Stimulated activated naive B cell treated with anti-CD40 and anti-IgM and Interleukin-4, amounts not matched to agents 10 μg/mL and 1 μg/mL and 100 μg/mL, for 72 hours (primary cell): ENCODE measurements around the gene ZCWPW1.

Experiments
- ATAC-seq, 2 donors: fragments of 150-1000 bp; cut with Tn5 transposase; replicated peaks; 2 replicates each; pipeline ENCODE4 v1.10.0; 2021; ENCODE audit warnings: moderate library complexity in 1 of 2
- DNase-seq: peaks from one replicate; pipeline ENCODE4 v3.0.0; 2021
- H3K27ac Mint-ChIP-seq: one replicate; pipeline ENCODE4 v1.8.0; 2022; ENCODE audit warnings: mild to moderate bottlenecking, mixed read lengths
- H3K27me3 Mint-ChIP-seq, 2 donors: one replicate each; pipeline ENCODE4 v1.8.0; 2022; ENCODE audit warnings: mixed read lengths in 2 of 2
- H3K36me3 Mint-ChIP-seq, 2 donors: one replicate each; pipeline ENCODE4 v1.8.0; 2022; ENCODE audit warnings: mixed read lengths in 2 of 2, mild to moderate bottlenecking in 1 of 2
- H3K4me1 Mint-ChIP-seq, 2 donors: one replicate each; pipeline ENCODE4 v1.8.0; 2022; ENCODE audit warnings: mixed read lengths in 2 of 2, mild to moderate bottlenecking in 1 of 2
- H3K4me3 Mint-ChIP-seq, 2 donors: one replicate each; pipeline ENCODE4 v1.8.0; 2022; ENCODE audit warnings: mild to moderate bottlenecking in 2 of 2, mixed read lengths in 2 of 2, moderate library complexity in 1 of 2
- H3K9me3 Mint-ChIP-seq, 2 donors: one replicate each; pipeline ENCODE4 v1.8.0; 2022; ENCODE audit warnings: mixed read lengths in 2 of 2, mild to moderate bottlenecking in 1 of 2

The ZCWPW1 gene, protein sequence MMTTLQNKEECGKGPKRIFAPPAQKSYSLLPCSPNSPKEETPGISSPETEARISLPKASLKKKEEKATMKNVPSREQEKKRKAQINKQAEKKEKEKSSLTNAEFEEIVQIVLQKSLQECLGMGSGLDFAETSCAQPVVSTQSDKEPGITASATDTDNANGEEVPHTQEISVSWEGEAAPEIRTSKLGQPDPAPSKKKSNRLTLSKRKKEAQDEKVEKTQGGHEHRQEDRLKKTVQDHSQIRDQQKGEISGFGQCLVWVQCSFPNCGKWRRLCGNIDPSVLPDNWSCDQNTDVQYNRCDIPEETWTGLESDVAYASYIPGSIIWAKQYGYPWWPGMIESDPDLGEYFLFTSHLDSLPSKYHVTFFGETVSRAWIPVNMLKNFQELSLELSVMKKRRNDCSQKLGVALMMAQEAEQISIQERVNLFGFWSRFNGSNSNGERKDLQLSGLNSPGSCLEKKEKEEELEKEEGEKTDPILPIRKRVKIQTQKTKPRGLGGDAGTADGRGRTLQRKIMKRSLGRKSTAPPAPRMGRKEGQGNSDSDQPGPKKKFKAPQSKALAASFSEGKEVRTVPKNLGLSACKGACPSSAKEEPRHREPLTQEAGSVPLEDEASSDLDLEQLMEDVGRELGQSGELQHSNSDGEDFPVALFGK

DNA sequence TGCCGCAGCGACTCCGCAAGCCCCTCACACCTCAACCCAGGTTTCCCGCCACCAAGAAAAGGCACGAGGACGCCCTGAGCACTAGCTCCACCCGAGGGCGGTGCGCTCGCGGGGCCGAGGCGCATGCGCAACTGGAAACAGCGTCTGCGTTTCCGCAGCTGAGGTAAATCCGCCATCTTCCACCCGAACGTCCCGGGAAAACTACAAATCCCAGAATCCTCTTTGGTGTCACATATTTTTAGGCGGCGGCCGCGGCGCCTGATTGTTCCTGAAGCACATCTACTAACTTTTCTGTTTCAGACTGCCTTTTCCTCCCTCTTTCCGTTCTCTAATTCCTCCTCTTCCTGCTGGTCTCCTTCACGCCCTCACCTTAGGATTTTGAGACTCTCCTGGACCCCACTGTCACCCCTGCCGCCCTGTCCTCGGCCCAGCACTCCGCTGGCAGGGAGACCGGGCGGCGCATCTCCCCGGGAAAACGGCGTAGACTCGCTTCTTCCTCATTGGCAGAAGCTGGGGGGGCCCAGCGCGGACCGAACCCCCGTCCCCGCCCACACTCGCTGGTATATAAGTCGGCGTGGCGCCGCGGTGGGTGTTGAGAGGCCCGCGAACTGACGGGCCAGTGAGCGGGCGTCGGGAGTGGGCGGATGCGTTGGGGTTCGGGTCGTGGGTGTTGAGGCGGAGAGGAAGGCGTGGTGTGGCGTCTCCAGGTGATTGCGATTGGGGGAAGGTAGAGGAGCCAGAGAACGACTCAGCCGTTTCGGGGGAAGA is at the start of gene ZCWPW1:
Gene ZCWPW1 (minus strand): TSS at position 505 of the 768 bp plus-strand sequence. CDS start 8,054 bp downstream, outside the sequence.
- ATAC-seq (peak; percentile 55), DNase-seq (peak; percentile 96)
- H3K4me3 Mint-ChIP-seq, result peak within 1 kb of the TSS; percentile 90 to 95
- peaks cover 6% of the 10 kb centered on the region in 2 donors for H3K27me3 Mint-ChIP-seq
- H3K36me3 Mint-ChIP-seq, result peaks cover 31 to 42% of the 10 kb centered on the region in 2 donors
- H3K9me3 Mint-ChIP-seq, result peaks cover 0 to 4% of the 10 kb centered on the region in 2 donors
- peak within 1 kb of the TSS; percentile 100 for H3K27ac Mint-ChIP-seq
- H3K4me1 Mint-ChIP-seq, result peaks cover 37 to 61% of the 10 kb centered on the region in 2 donors

DNA sequence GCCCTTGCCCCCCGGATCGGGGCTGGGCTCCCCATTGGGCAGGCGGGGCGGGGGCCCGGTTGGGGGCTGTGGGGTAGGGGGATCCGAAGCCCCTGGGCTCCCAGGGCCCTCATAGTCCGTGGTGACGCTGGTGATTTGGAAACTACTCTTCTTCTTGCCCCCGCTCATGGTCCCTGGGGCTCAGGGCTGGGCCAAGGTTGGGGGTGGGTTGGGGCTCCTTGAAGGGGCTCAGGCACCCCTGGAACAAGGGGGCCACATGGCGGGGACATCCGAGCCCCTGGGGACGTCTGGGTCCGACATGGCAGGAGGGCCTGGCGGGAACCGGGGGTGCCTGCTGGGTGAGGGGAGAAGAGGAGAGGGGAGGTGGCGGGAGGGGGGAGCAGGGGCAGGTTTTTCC is 49.4 kb upstream of the ZCWPW1 start:
- DNase-seq (no peak), ATAC-seq (no peak)
- peak overlapping the region; percentile 83 to 85 for H3K4me3 Mint-ChIP-seq
- peak overlapping the region; percentile 96 for H3K27ac Mint-ChIP-seq
- peaks cover 33 to 64% of the 10 kb centered on the region in 2 donors for H3K4me1 Mint-ChIP-seq
- H3K9me3 Mint-ChIP-seq, result peaks cover 0 to 1% of the 10 kb centered on the region in 2 donors
- H3K36me3 Mint-ChIP-seq, result peaks cover 40 to 53% of the 10 kb centered on the region in 2 donors
- H3K27me3 Mint-ChIP-seq, result no peaks in the 10 kb centered on the region

DNA sequence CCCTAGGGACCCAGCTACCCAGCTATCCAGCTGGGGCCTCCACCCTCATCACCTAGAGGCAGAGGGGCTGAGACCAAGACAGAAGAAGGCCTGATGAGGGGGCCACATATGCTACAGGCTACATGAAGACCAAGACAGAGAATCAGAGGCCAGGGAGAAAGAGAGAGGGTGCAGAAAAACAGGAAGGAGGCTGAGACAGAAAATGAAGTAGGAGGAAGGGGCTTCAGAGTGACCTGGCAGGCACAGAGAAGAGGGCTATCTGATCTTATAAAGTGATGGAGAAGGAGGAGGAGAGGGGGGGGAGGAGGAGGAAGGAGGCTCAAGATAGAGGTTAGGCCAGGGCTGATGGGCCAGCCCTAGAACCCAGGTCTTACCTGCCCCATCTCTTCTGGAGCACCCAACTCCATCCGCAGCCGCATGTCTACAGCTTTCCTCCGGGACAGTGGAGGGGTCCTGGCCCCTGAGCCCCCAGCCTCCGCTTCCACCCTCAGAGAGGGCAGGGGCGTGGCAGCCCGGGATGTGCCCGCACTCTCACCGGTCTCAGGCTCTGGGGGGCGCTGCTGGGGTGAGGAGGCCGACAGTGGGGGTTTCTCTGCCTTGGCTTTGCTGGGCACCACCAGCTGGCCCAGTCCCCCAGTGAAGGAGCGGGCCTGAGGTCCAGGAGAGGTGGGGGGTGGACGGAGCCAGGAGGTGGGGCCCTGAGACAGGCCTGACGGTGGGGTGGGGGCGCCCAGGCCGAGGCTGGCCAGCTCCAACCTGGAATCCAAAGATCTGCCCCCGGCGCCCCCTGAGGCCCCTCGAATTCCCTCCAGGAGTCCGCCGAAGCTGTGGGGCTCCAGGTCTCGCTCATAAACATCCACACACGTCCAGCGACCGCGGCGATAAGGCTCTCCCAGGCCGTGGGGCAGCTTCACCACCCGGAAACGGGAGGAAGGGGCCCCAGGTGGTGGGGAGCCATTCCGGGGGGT is 48.7 kb upstream of the ZCWPW1 start:
- peaks cover 32 to 62% of the 10 kb centered on the region in 2 donors for H3K4me1 Mint-ChIP-seq
- H3K36me3 Mint-ChIP-seq, result peaks cover 42 to 56% of the 10 kb centered on the region in 2 donors
- H3K4me3 Mint-ChIP-seq, result peak overlapping the region; percentile 83 to 85
- H3K9me3 Mint-ChIP-seq, result peaks cover 0 to 1% of the 10 kb centered on the region in 2 donors
- peak overlapping the region; percentile 92 for H3K27ac Mint-ChIP-seq
- ATAC-seq (no peak), DNase-seq (no peak)
- no peaks in the 10 kb centered on the region for H3K27me3 Mint-ChIP-seq

DNA sequence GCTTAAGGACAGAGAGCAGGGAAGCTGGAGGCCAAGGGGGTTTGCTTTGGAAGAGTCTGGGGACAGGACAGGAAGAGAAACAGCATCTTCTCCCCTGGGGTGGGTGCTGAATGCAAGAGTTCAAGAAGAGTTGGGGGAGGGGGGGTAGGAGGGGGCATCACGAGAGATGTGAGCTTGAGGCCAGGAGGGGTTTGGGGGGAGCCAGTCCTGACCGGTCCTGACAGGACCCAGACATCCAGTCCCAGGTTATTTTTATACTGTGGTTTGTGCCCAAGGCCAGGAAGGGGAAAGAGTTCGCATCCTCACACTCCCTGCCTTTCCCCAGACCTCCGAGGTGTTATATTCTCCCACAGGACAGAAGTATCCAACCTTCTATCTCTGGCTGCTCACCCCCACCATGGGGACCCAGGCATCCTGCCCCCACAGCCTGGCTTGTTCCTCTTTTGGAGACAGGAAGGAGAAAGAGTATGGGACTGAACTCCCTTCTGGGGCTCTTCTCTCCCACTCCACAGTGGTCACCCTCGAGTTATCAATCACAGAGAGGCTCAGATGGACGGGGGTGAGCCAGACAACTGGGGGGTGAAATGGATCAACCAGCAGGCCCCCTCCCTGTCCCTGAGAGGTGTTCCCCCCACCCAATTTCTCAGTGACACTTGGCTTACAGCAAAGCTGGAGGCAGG is 47.7 kb upstream of the ZCWPW1 start:
- DNase-seq (no peak), ATAC-seq (no peak)
- Mint-ChIP-seq H3K36me3 (peaks cover 48 to 60% of the 10 kb centered on the region in 2 donors), H3K4me1 (peaks cover 35 to 63% of the 10 kb centered on the region in 2 donors), H3K9me3 (peaks cover 0 to 1% of the 10 kb centered on the region in 2 donors), H3K4me3 (peak overlapping the region; percentile 83 to 85), H3K27ac (peak overlapping the region; percentile 92), H3K27me3 (no peaks in the 10 kb centered on the region)

DNA sequence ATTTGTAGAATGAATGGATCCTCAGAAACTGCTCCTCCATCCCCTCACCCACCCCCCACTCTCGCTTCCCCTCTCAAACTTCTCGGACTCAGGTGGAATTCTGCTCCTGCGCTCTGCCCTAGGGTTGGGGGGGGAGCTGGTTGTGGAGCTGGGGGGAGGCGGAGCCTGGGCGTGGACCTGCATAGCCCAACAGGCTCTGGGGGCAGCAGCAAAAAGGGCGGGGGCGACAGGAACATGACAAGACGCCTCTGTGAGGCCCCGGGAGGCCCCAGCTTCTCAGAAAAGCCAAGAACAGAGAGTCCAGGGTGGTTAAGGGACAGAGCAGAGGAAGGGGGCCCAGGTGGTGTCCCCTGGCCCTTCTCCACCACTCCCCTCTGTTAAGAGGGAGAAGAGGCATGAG is 47.0 kb upstream of the ZCWPW1 start:
- no peaks in the 10 kb centered on the region for H3K27me3 Mint-ChIP-seq
- H3K9me3 Mint-ChIP-seq, result peaks cover 0 to 1% of the 10 kb centered on the region in 2 donors
- no peak for DNase-seq
- peaks cover 38 to 59% of the 10 kb centered on the region in 2 donors for H3K4me1 Mint-ChIP-seq
- peak overlapping the region; percentile 92 for H3K27ac Mint-ChIP-seq
- ATAC-seq, result no peak
- H3K36me3 Mint-ChIP-seq, result peaks cover 50 to 65% of the 10 kb centered on the region in 2 donors
- H3K4me3 Mint-ChIP-seq, result peak overlapping the region; percentile 83 to 85

DNA sequence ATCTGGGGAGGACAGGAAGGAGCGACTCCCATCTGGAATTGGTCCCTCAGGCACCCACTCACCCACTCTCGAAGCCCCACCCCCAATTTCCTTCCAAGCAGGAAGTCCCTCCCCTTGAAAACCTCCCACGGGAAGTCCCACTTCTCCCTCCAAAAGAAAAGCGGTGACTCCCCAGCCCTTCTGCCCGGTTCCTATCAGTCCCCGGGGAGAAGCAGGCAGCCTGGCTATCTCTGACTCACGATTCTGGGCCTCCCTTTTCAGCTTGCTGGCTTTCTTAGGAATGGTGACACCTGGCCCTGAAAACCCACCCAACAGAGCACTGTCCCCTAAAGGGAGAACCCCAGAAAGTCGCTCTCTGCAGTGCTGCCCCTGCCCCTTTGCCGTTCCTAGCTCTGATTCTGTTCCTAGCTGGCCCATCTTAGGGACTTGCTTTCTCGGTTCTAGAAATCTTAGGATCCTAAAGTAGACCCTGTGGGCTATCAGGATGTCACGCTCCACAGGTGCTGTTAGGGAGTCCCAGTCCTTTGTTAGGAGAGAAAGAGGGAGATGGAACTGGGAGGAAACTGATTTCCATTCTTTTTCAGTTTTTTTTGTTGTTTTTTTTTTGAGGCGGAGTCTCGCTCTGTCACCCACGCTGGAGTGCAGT is 44.5 kb upstream of the ZCWPW1 start:
- H3K27me3 Mint-ChIP-seq, result no peaks in the 10 kb centered on the region
- peaks cover 43 to 66% of the 10 kb centered on the region in 2 donors for H3K4me1 Mint-ChIP-seq
- ATAC-seq (peak; percentile 52 to 75), DNase-seq (peak; percentile 67)
- peak overlapping the region; percentile 91 for H3K27ac Mint-ChIP-seq
- H3K4me3 Mint-ChIP-seq, result peak overlapping the region; percentile 62 to 73
- H3K9me3 Mint-ChIP-seq, result peaks cover 0 to 1% of the 10 kb centered on the region in 2 donors
- peaks cover 53 to 62% of the 10 kb centered on the region in 2 donors for H3K36me3 Mint-ChIP-seq

DNA sequence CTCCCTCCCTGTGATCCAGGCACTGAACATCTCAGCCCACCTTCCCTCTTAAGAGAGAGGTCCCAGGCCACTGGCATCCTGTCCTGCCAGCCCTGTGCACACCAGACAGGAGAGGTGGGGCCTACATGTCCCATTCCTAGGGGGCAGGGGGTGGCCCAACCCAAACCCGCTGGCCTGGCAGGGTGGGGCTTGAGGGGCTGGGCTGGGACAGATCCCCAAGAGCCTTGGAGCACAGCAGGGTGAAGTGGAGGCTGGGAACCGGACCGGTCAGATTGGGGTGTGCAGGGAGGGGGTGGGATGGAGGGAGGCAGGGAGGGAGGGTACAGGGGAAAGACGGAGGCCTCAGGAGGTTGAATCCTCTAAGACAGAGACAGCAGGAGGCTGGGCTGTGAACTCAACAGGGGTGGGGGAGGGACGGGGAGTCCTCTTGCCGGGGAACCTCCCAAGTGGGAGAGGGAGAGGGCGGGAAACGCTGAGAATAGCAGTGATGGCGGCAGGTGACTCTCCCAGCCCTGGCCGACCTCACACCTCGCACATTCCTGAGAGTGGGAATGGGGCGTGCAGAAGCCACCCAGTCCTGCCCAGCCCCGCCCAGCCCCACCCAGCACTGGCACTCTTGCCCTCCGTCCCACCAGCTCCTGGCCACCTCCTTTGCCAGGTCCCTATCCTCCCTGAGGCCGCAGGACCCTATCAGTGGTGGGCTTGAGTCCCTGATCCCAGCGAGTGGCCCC is 43.8 kb upstream of the ZCWPW1 start:
- peaks cover 0 to 1% of the 10 kb centered on the region in 2 donors for H3K9me3 Mint-ChIP-seq
- peak overlapping the region; percentile 91 for H3K27ac Mint-ChIP-seq
- DNase-seq (no peak), ATAC-seq (no peak)
- peaks cover 55 to 65% of the 10 kb centered on the region in 2 donors for H3K36me3 Mint-ChIP-seq
- H3K4me1 Mint-ChIP-seq, result peaks cover 43 to 65% of the 10 kb centered on the region in 2 donors
- no peaks in the 10 kb centered on the region for H3K27me3 Mint-ChIP-seq
- H3K4me3 Mint-ChIP-seq, result peak overlapping the region; percentile 62 to 73

DNA sequence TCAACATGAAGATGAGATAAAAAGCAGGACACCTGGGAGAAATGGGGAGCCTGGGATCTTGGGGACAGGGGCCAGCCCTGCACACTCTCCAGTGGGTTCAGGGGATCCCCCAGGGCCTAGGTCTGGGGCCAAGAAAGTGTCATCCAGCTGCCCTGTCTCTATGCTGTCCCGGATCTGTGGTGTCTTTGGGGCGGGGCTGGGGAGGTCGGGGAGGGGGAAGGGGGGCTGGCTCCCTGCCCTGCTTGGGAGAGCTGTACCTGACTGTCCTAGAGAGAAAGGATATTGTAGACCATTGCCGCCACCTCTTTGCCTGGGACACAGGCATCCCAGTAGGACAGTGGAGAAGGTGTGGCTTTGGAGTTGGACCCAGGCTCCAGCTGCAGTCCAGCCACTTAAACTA is 42.5 kb upstream of the ZCWPW1 start:
- Mint-ChIP-seq H3K27ac (peak overlapping the region; percentile 89), H3K36me3 (peaks cover 55 to 64% of the 10 kb centered on the region in 2 donors)

DNA sequence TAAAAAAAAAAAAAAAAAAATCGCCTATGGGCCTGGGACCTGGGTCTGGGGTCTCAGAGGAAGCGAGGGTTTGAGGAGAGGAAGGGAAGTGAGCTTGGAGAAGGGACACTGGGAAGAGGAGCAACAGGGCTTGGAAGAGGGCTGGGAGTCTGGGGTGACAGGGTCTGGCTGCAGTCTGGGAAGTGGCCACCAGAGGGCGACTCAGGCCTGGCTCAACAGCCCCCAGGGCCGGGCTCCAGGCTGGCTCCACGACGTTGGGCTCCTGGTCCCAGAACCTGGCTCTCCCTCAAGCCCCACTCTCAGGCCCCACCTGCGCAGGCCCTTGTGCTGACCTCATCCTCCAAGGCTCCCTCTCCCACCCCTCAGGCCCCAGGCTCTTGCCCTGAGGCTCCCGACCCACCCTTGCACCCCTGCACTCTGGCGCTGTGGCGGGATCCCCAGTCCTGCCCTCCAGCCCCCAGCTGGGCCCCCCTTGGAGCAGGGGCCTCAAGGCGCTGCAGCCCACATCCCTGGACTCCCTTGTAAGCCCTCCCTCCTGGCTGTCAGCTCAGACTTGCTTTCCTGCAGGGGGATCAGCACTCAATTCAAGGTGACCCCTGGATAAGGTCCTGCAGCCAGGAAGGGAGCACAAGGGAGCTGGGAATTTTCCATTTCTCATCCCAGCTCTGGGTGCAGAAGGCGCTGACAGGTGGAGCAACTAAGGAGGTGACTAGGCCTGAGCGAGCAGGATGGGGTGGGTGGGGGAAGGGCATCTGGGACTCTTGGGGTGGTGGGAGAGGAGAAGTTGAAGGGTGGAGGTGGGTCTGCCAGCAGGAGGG is 40.9 kb upstream of the ZCWPW1 start:
- peak overlapping the region in 1 of 2 donors; percentile 25 for H3K4me3 Mint-ChIP-seq
- H3K36me3 Mint-ChIP-seq, result peaks cover 51 to 63% of the 10 kb centered on the region in 2 donors
- peak; percentile 53 for DNase-seq
- H3K27me3 Mint-ChIP-seq, result no peaks in the 10 kb centered on the region
- H3K4me1 Mint-ChIP-seq, result peaks cover 34 to 58% of the 10 kb centered on the region in 2 donors
- H3K27ac Mint-ChIP-seq, result peak overlapping the region; percentile 25
- ATAC-seq, result peak; percentile 68 to 77
- peaks cover 0 to 1% of the 10 kb centered on the region in 2 donors for H3K9me3 Mint-ChIP-seq

More for the DNA sequence above, 42.5 kb upstream of the ZCWPW1 start:
- H3K27me3 Mint-ChIP-seq, result no peaks in the 10 kb centered on the region
- DNase-seq (no peak), ATAC-seq (no peak)
- H3K9me3 Mint-ChIP-seq, result peaks cover 0 to 1% of the 10 kb centered on the region in 2 donors
- no peak overlapping the region for H3K4me3 Mint-ChIP-seq
- peaks cover 43 to 64% of the 10 kb centered on the region in 2 donors for H3K4me1 Mint-ChIP-seq

DNA sequence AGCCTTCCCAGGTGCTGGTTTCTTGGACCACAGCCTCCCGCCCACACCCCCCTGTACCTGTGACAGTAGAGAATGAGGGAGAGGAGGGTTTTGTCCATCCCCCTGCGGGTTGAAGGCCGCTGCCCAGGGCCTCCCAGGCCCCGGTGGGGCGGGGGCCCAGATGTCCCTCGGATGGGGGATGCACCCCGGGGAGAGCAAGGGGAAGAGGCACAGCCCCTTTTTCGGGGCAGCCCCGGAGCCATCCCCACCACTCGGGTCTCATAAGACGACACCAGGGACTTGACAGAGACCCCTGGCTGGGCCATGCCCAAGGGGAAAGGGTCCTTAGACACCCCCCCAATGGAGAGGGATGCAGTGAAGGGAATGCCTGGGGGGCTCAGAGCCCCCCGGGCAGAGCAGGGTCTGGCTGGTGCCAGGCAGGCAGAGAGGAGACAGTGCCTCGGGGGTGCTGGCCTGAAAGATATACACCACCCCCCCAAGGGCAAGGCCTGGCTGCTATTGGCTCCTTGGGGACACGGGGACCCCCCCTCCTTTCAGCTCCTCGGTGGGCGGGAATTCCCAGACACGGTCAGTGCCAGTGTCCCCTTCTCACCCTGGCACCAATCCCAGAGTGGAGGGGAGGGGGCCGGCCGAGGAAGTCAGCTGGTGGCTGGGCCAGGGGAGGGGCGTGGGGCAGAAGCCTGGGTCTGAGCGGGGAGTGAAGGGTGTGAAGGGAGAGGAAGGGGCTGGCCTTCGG is 39.3 kb upstream of the ZCWPW1 start:
- DNase-seq (no peak), ATAC-seq (no peak)
- peaks cover 24 to 41% of the 10 kb centered on the region in 2 donors for H3K4me1 Mint-ChIP-seq
- no peak overlapping the region for H3K27ac Mint-ChIP-seq
- H3K4me3 Mint-ChIP-seq, result no peak overlapping the region
- no peaks in the 10 kb centered on the region for H3K9me3 Mint-ChIP-seq
- H3K27me3 Mint-ChIP-seq, result no peaks in the 10 kb centered on the region
- H3K36me3 Mint-ChIP-seq, result peaks cover 47 to 58% of the 10 kb centered on the region in 2 donors
